ENCODE results near the gene TTC28. TPM values are rescaled to one million over a fixed set of nuclear protein-coding genes. Genes with fewer than 3 reads are reported as not detected.

The TTC28 gene
- total RNA-seq, 1 donor from 2014 or later: 70.8 TPM

DNA sequence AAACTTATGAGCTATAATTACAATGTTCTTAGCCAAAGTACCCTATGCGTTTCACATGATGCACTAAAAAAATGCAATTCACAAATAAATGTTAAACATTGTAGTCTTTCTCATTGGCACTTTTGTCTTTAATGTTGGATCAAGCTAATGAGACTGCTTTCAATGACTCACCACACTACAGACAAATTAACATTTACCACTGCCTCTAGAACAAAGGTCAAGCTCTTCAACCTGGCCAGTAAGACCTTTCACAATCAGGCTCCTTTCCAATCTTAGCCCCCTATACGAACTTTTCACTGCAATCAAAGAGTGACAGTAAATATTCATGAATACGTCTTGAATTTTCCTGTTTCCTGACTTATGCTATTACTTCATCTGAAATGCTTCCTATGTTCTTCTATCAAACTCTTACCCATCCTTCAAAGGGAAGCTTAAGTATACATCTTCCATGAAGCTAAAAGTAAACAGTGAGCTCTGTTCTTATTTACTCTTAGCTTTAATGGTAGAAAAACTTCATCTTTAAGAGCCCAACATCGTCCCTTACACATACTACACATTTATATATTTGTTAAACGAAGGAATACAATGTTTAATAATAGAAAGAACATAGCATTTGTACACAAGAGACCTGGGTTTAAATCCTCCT is 433.9 kb downstream of the TTC28 start:
- no peak for DNase-seq (ENCODE audit: low spot score)
- Mint-ChIP-seq H3K4me3 (ENCODE audit: unreplicated experiment) (no peak overlapping the region), H3K9me3 (ENCODE audit: unreplicated experiment) (no peaks in the 10 kb centered on the region), H3K27ac (ENCODE audit: unreplicated experiment) (no peak overlapping the region), H3K27me3 (ENCODE audit: unreplicated experiment) (peaks cover 2% of the 10 kb centered on the region), H3K4me1 (ENCODE audit: unreplicated experiment) (no peaks in the 10 kb centered on the region), H3K36me3 (ENCODE audit: low read depth, unreplicated experiment) (no peaks in the 10 kb centered on the region)
- TF ChIP-seq, protein P1, sequence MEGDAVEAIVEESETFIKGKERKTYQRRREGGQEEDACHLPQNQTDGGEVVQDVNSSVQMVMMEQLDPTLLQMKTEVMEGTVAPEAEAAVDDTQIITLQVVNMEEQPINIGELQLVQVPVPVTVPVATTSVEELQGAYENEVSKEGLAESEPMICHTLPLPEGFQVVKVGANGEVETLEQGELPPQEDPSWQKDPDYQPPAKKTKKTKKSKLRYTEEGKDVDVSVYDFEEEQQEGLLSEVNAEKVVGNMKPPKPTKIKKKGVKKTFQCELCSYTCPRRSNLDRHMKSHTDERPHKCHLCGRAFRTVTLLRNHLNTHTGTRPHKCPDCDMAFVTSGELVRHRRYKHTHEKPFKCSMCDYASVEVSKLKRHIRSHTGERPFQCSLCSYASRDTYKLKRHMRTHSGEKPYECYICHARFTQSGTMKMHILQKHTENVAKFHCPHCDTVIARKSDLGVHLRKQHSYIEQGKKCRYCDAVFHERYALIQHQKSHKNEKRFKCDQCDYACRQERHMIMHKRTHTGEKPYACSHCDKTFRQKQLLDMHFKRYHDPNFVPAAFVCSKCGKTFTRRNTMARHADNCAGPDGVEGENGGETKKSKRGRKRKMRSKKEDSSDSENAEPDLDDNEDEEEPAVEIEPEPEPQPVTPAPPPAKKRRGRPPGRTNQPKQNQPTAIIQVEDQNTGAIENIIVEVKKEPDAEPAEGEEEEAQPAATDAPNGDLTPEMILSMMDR (IDR thresholded peaks at IDR 0.05; ENCODE audit: unreplicated experiment): no peak

DNA sequence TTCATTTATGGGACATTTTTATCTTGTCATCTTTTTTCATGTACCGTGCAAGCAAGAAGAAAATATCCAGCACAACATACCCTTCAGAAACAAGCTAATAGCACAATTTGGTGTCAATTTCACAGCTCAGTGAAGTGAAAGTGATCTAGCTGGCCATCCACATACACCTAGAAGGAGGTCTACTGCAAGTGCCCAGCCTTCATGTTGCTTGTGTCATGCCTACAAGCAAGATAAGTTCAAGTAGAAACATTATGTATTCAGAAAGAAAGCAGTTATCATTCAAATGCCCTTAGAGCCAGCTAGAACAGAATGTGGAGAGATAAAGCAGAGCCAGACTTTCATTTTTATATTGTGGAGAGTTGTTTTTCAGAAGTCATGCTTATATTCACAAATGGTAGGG is 434.9 kb downstream of the TTC28 start:
- Mint-ChIP-seq H3K9me3 (ENCODE audit: unreplicated experiment) (no peaks in the 10 kb centered on the region), H3K4me1 (ENCODE audit: unreplicated experiment) (no peaks in the 10 kb centered on the region), H3K27ac (ENCODE audit: unreplicated experiment) (no peak overlapping the region), H3K27me3 (ENCODE audit: unreplicated experiment) (peaks cover 2% of the 10 kb centered on the region), H3K4me3 (ENCODE audit: unreplicated experiment) (no peak overlapping the region), H3K36me3 (ENCODE audit: low read depth, unreplicated experiment) (no peaks in the 10 kb centered on the region)
- DNase-seq (ENCODE audit: low spot score): no peak
- TF ChIP-seq, protein P1 (IDR thresholded peaks at IDR 0.05; ENCODE audit: unreplicated experiment): no peak

GRCh38 chr22:28243539-28243938 is 436.1 kb downstream of the TTC28 start:
- H3K27me3 Mint-ChIP-seq (ENCODE audit: unreplicated experiment): peaks cover 2% of the 10 kb centered on the region
- no peak overlapping the region for H3K4me3 Mint-ChIP-seq (ENCODE audit: unreplicated experiment)
- H3K9me3 Mint-ChIP-seq (ENCODE audit: unreplicated experiment): no peaks in the 10 kb centered on the region
- DNase-seq (ENCODE audit: low spot score): no peak
- no peaks in the 10 kb centered on the region for H3K36me3 Mint-ChIP-seq (ENCODE audit: low read depth, unreplicated experiment)
- H3K4me1 Mint-ChIP-seq (ENCODE audit: unreplicated experiment): no peaks in the 10 kb centered on the region
- TF ChIP-seq, protein P1 (IDR thresholded peaks at IDR 0.05; ENCODE audit: unreplicated experiment): no peak
- H3K27ac Mint-ChIP-seq (ENCODE audit: unreplicated experiment): no peak overlapping the region

- Mint-ChIP-seq H3K27me3 (ENCODE audit: unreplicated experiment) (no peaks in the 10 kb centered on the region), H3K36me3 (ENCODE audit: low read depth, unreplicated experiment) (no peaks in the 10 kb centered on the region), H3K9me3 (ENCODE audit: unreplicated experiment) (no peaks in the 10 kb centered on the region), H3K4me1 (ENCODE audit: unreplicated experiment) (no peaks in the 10 kb centered on the region), H3K4me3 (ENCODE audit: unreplicated experiment) (no peak overlapping the region), H3K27ac (ENCODE audit: unreplicated experiment) (no peak overlapping the region)
- no peak for DNase-seq (ENCODE audit: low spot score)
- TF ChIP-seq, protein P1 (IDR thresholded peaks at IDR 0.05; ENCODE audit: unreplicated experiment): no peak
Observed at GRCh38 chr22:28241656-28242290, 437.9 kb downstream of the TTC28 start.

DNA sequence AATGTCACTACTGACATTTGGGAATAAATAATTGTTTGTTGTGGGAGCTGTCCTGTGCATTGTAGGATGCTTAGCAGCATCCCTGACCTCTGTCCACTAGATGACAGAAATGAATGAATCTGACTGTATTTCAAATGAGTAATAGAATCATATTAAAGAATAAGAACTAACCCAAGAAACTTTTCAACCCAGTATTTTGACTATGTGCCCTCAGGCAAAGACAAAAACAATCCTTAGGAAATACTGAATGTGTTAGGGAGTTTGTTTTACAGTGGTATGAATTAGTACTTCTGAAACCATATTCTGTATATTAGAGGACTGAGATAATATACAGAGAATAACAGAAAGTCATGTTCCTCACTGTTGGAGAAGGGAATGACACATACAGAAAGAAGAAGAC is 439.7 kb downstream of the TTC28 start:
- no peaks in the 10 kb centered on the region for H3K36me3 Mint-ChIP-seq (ENCODE audit: low read depth, unreplicated experiment)
- no peak overlapping the region for H3K4me3 Mint-ChIP-seq (ENCODE audit: unreplicated experiment)
- H3K4me1 Mint-ChIP-seq (ENCODE audit: unreplicated experiment): no peaks in the 10 kb centered on the region
- H3K27ac Mint-ChIP-seq (ENCODE audit: unreplicated experiment): no peak overlapping the region
- H3K27me3 Mint-ChIP-seq (ENCODE audit: unreplicated experiment): no peaks in the 10 kb centered on the region
- DNase-seq (ENCODE audit: low spot score): no peak
- no peaks in the 10 kb centered on the region for H3K9me3 Mint-ChIP-seq (ENCODE audit: unreplicated experiment)
- TF ChIP-seq, protein P1 (IDR thresholded peaks at IDR 0.05; ENCODE audit: unreplicated experiment): no peak

All from endothelial cell (in vitro differentiated cells).